ENCODE results near the gene PRH1.

The PRH1 gene

DNA sequence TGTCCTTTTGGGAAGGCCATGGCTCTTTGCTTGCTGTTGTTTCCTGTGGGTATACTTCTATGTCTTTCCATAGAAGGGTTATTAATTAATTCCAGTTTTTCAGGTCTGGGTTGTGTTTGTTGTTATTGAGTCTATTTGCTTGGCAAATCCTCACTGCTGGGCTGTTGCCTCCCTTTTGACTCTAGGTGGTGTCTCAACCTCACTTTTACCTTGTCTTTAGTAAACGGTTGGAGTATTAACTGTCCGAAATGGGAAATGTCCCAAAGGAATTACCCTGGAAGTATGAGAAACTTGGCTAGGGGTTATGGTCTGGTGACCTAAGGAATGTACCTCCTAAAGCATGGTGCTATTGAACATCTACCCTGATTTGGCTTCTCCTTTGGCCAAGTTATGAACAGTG, 16.7 kb downstream of the PRH1 start:
- H3K4me3 ChIP-seq (ENCODE audit: low read length) = no peak overlapping the region
- no peaks in the 10 kb centered on the region for H3K4me1 ChIP-seq (ENCODE audit: insufficient read depth, low read length)
- no peak overlapping the region for H2AFZ ChIP-seq (ENCODE audit: low read depth, low read length)
- no peaks in the 10 kb centered on the region for H3K27me3 ChIP-seq (ENCODE audit: insufficient read depth, low read length)
- H3K9me3 ChIP-seq (ENCODE audit: low read length) = no peaks in the 10 kb centered on the region
- H3K36me3 ChIP-seq (ENCODE audit: insufficient read depth, low read length) = no peaks in the 10 kb centered on the region

DNA sequence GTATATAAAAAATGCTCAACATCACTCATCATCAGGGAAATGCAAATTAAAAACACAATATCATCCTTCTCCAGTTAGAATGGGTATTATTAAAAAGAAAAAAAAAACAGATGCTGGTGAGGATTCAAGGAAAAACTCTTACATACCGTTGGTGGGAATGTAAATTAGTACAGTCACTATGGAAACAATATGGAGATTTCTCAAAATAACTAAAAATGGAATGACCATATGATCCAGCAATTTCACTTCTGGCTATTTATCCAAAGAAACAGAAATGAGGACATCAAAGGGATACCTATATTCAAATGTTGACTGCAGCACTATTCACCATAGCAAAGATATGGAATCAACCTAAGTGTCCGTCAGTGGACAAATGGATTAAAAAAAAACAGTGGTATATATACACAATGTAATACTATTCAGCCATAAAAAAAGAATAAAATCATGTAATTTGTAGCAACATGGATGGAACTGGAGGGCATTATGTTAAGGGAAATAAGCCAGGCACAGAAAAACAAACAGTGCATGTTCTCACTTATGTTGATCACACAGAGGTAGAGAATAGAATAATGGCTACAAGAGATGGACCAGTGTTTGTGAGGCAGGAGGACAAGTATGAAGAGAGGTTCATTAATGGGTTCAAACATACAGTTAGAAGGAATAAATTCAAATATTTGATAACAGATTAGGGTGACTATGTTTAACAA, 20.4 kb downstream of the PRH1 start:
- Histone ChIP-seq H3K9me3 (ENCODE audit: low read length) (peaks cover 8% of the 10 kb centered on the region), H2AFZ (ENCODE audit: low read depth, low read length) (no peak overlapping the region), H3K4me1 (ENCODE audit: insufficient read depth, low read length) (no peaks in the 10 kb centered on the region), H3K27me3 (ENCODE audit: insufficient read depth, low read length) (no peaks in the 10 kb centered on the region), H3K4me3 (ENCODE audit: low read length) (no peak overlapping the region), H3K36me3 (ENCODE audit: insufficient read depth, low read length) (no peaks in the 10 kb centered on the region)

DNA sequence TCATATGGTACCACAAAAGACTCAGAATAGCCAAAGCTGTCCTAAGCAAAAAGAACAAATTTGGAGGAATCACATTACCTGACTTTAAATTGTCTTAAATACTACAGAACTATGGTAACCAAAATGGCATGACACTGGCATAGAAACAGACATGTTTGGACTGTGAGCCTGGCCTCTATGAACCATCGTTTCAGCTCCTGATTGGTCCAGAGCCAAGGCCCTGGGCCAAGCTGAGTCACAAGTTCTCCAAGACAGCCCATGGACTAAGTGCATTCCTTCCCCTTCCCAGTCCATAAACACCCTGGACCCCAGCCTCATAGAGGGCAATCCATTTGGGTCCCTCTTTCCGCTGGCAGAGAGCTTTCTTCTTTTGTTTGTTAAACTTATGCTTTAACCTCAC, 22.7 kb downstream of the PRH1 start:
- H3K27me3 ChIP-seq (ENCODE audit: insufficient read depth, low read length) = no peaks in the 10 kb centered on the region
- H2AFZ ChIP-seq (ENCODE audit: low read depth, low read length) = no peak overlapping the region
- H3K4me1 ChIP-seq (ENCODE audit: insufficient read depth, low read length) = no peaks in the 10 kb centered on the region
- no peaks in the 10 kb centered on the region for H3K36me3 ChIP-seq (ENCODE audit: insufficient read depth, low read length)
- peaks cover 21% of the 10 kb centered on the region for H3K9me3 ChIP-seq (ENCODE audit: low read length)
- H3K4me3 ChIP-seq (ENCODE audit: low read length) = no peak overlapping the region

GRCh38 chr12:10855807-10856206, 28.2 kb downstream of the PRH1 start:
- peaks cover 25% of the 10 kb centered on the region for H3K9me3 ChIP-seq (ENCODE audit: low read length)
- H3K36me3 ChIP-seq (ENCODE audit: insufficient read depth, low read length) = no peaks in the 10 kb centered on the region
- no peaks in the 10 kb centered on the region for H3K27me3 ChIP-seq (ENCODE audit: insufficient read depth, low read length)
- H3K4me1 ChIP-seq (ENCODE audit: insufficient read depth, low read length) = no peaks in the 10 kb centered on the region
- H2AFZ ChIP-seq (ENCODE audit: low read depth, low read length) = no peak overlapping the region
- H3K4me3 ChIP-seq (ENCODE audit: low read length) = no peak overlapping the region

DNA sequence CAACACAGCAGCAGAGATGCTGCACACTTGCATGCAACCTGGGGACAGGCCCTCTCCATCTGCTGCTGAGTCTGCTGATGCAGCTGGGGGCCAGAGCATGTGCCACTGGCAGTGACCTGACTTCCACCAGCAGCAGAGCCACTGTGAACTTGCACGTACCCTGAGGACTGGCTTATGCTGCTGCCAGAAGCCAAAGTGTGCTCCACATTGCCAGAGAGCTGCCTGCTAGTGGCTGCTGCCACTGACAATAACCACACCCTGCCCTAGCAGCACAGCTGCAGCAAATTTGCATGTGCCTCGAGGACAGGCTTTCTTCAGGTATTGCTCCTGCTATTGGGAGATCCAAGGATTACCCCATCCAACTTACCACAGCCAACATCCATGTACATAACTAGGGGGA, 30.3 kb downstream of the PRH1 start:
- no peaks in the 10 kb centered on the region for H3K4me1 ChIP-seq (ENCODE audit: insufficient read depth, low read length)
- no peak overlapping the region for H3K4me3 ChIP-seq (ENCODE audit: low read length)
- H3K9me3 ChIP-seq (ENCODE audit: low read length) = peaks cover 22% of the 10 kb centered on the region
- no peaks in the 10 kb centered on the region for H3K27me3 ChIP-seq (ENCODE audit: insufficient read depth, low read length)
- H3K36me3 ChIP-seq (ENCODE audit: insufficient read depth, low read length) = no peaks in the 10 kb centered on the region
- H2AFZ ChIP-seq (ENCODE audit: low read depth, low read length) = no peak overlapping the region

GRCh38 chr12:10851243-10851858, 32.7 kb downstream of the PRH1 start:
- H2AFZ ChIP-seq (ENCODE audit: low read depth, low read length) = no peak overlapping the region
- peaks cover 12% of the 10 kb centered on the region for H3K9me3 ChIP-seq (ENCODE audit: low read length)
- no peak overlapping the region for H3K4me3 ChIP-seq (ENCODE audit: low read length)
- H3K4me1 ChIP-seq (ENCODE audit: insufficient read depth, low read length) = no peaks in the 10 kb centered on the region
- peaks cover 7% of the 10 kb centered on the region for H3K36me3 ChIP-seq (ENCODE audit: insufficient read depth, low read length)
- H3K27me3 ChIP-seq (ENCODE audit: insufficient read depth, low read length) = no peaks in the 10 kb centered on the region

DNA sequence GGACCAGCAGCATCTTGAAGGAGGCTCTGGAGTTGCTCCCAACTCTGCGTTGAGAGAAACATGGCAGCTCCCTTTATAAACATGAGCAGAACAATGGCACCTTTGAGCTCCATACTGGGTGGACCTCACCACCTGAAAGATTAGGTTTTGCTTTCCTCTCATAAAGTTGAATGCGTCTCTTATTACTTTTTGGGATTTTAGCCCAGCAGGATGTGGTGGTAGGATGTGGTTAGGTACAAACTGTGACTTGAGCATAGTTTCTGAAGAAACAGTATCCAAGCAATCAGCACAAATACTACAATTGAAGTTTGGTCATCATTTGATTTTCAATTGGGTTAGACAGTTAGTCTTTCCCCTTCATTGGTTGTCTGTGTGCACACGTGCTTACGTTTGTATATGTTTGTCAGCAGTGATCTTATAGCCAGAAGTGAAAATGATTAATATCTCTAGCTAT, 34.6 kb downstream of the PRH1 start, which contains the start of gene PRR4:
Gene PRR4, minus strand, starts transcription at position 51 of the 454 bp plus-strand sequence. Its CDS starts 38 bp downstream, at position 13.
- no peaks in the 10 kb centered on the region for H3K27me3 ChIP-seq (ENCODE audit: insufficient read depth, low read length)
- no peak within 1 kb of the TSS for H3K4me3 ChIP-seq (ENCODE audit: low read length)
- no peak within 1 kb of the TSS for H2AFZ ChIP-seq (ENCODE audit: low read depth, low read length)
- H3K4me1 ChIP-seq (ENCODE audit: insufficient read depth, low read length) = no peaks in the 10 kb centered on the region
- H3K9me3 ChIP-seq (ENCODE audit: low read length) = peaks cover 5% of the 10 kb centered on the region
- H3K36me3 ChIP-seq (ENCODE audit: insufficient read depth, low read length) = peaks cover 7% of the 10 kb centered on the region

- Histone ChIP-seq H3K4me1 (ENCODE audit: insufficient read depth, low read length) (no peaks in the 10 kb centered on the region), H3K9me3 (ENCODE audit: low read length) (peaks cover 7% of the 10 kb centered on the region), H3K27me3 (ENCODE audit: insufficient read depth, low read length) (no peaks in the 10 kb centered on the region), H3K4me3 (ENCODE audit: low read length) (no peak overlapping the region), H2AFZ (ENCODE audit: low read depth, low read length) (no peak overlapping the region), H3K36me3 (ENCODE audit: insufficient read depth, low read length) (peaks cover 9% of the 10 kb centered on the region)
These were observed 36.3 kb downstream of the PRH1 start for GRCh38 chr12:10847744-10848143.

GRCh38 chr12:10842862-10843261, 41.2 kb downstream of the PRH1 start:
- Histone ChIP-seq H3K27me3 (ENCODE audit: insufficient read depth, low read length) (no peaks in the 10 kb centered on the region), H3K36me3 (ENCODE audit: insufficient read depth, low read length) (peaks cover 12% of the 10 kb centered on the region), H3K4me3 (ENCODE audit: low read length) (no peak overlapping the region), H3K4me1 (ENCODE audit: insufficient read depth, low read length) (no peaks in the 10 kb centered on the region), H3K9me3 (ENCODE audit: low read length) (peaks cover 7% of the 10 kb centered on the region), H2AFZ (ENCODE audit: low read depth, low read length) (no peak overlapping the region)

DNA sequence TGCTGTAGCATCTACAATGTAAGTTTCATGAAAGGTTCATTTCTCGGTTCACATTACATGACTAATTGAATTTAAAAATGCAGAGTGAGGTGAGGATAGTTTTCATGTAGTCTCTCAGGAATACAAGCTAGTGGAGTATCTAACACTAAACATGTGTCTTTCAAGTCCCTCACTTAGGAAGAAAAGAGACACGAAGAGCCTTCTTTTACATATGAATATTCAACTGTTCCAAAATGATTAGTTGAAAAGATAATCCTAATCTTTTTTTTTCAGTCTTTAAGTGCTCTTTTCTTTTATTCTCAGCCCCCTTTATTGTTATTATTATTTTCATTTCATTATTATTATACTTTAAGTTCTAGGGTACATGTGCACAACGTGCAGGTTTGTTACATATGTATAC, 45.6 kb downstream of the PRH1 start:
- Histone ChIP-seq H3K36me3 (ENCODE audit: insufficient read depth, low read length) (peaks cover 5% of the 10 kb centered on the region), H2AFZ (ENCODE audit: low read depth, low read length) (no peak overlapping the region), H3K27me3 (ENCODE audit: insufficient read depth, low read length) (no peaks in the 10 kb centered on the region), H3K4me1 (ENCODE audit: insufficient read depth, low read length) (no peaks in the 10 kb centered on the region), H3K4me3 (ENCODE audit: low read length) (no peak overlapping the region), H3K9me3 (ENCODE audit: low read length) (peaks cover 9% of the 10 kb centered on the region)

Data from neuron (in vitro differentiated cells).